ENCODE results near the gene WDR33. TPM values are rescaled to one million over a fixed set of nuclear protein-coding genes. Genes with fewer than 3 reads are reported as not detected.
"Not testable (repeated sequence)": the region's sequence is repeated elsewhere in the genome, so short reads cannot be mapped to it uniquely, and the experiment has no call there.

WDR33 gene
- polyA plus RNA-seq, 2 donors = 10.6 to 12.2 TPM

DNA sequence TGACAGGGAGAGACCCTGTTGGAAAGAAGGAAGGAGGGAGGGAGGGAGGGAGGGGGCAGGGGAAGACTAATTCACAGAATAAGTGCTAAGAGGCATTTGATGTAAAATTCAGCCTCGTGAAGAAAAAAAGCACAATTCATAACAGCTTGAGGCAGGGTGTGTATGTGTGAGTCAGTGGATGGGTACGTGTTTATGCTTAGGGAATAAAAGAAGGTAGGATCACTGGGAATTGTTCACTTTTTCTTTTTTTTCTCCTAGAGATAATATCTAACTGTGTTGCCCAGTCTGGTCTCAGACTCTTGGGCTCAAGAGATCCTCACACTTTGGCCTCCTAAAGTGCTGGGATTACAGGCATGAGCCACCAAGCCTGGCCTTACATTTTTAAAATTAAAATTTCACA is 39.2 kb downstream of the WDR33 start:
- Histone ChIP-seq H3K27me3 (ENCODE audit: control insufficient read depth in 1 of 2, insufficient read depth in 2 of 2, low read length in 2 of 2) (no peaks in the 10 kb centered on the region), H3K27ac (ENCODE audit: low read depth in 2 of 2, low read length in 1 of 2) (no peak overlapping the region), H3K36me3 (ENCODE audit: control insufficient read depth in 2 of 2, insufficient read depth in 2 of 2, low read length in 1 of 2) (no peaks in the 10 kb centered on the region), H3K9me3 (ENCODE audit: control insufficient read depth in 2 of 2, insufficient read depth in 1 of 2, low read depth in 1 of 2, low read length in 1 of 2) (no peaks in the 10 kb centered on the region), H3K4me1 (ENCODE audit: control insufficient read depth in 2 of 2, insufficient read depth in 2 of 2, low read length in 1 of 2) (no peaks in the 10 kb centered on the region), H3K4me3 (ENCODE audit: low read depth in 1 of 2, low read length in 2 of 2) (no peak overlapping the region)
- WGBS, 2 donors = 48 to 75% methylated on average over 2 of the region's 2 CpGs

DNA sequence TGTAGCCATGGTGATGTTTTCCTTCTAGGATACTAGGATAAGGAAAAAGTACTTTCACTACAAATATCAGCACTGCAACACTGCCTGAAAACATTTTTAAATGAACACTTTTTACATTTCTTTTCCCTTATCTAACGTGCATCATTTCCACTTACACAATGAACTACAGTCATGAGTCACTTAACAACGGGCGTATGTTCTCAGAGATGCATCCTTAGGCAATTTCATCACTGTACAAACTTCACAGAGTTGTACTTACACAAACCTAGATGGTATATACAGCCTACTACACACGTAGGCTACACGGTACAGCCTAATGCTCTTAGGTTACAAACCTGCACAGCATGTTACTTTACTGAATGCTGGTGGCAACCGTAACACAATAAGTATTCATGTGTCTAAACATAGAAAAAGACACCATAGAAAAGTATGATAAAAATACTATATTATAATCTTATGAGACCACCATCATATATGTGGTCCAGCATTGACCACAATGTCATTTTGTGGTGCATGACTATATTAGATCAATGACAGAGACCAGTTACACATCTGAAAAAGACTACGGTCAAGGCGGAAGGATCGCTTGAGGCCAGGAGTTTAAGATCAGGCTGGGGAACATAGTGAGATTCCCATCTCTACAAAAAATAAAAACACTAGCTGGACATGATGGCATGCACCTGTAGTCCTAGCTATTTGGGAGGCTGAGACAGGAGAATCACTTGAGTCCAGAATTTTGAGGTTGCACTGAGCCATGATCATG is 39.8 kb downstream of the WDR33 start:
- no peaks in the 10 kb centered on the region for H3K4me1 ChIP-seq (ENCODE audit: control insufficient read depth in 2 of 2, insufficient read depth in 2 of 2, low read length in 1 of 2)
- H3K27ac ChIP-seq (ENCODE audit: low read depth in 2 of 2, low read length in 1 of 2) = no peak overlapping the region
- WGBS, 2 donors = 72 to 84% methylated on average over 9 of the region's 9 CpGs
- H3K36me3 ChIP-seq (ENCODE audit: control insufficient read depth in 2 of 2, insufficient read depth in 2 of 2, low read length in 1 of 2) = no peaks in the 10 kb centered on the region
- H3K27me3 ChIP-seq (ENCODE audit: control insufficient read depth in 1 of 2, insufficient read depth in 2 of 2, low read length in 2 of 2) = no peaks in the 10 kb centered on the region
- H3K4me3 ChIP-seq (ENCODE audit: low read depth in 1 of 2, low read length in 2 of 2) = no peak overlapping the region
- H3K9me3 ChIP-seq (ENCODE audit: control insufficient read depth in 2 of 2, insufficient read depth in 1 of 2, low read depth in 1 of 2, low read length in 1 of 2) = no peaks in the 10 kb centered on the region

DNA sequence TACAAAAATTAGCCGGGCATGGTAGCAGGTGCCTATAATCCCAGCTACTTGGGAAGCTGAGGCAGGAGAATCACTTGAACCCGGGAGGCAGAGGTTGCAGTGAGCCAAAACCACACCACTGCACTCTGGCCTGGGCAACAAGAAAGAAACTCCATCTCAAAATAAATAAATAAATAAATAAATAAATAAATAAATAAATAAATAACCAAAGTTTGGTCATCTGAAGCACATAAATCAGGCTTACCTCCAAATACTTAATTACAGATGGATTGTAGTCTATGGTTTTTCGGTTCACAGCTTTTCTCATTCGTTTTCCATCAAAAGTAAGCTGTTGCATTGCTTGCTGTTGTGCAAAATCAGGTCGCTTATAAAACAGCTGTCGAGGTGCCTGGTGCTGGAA is 40.4 kb downstream of the WDR33 start:
- H3K9me3 ChIP-seq (ENCODE audit: control insufficient read depth in 2 of 2, insufficient read depth in 1 of 2, low read depth in 1 of 2, low read length in 1 of 2); H3K4me1 ChIP-seq (ENCODE audit: control insufficient read depth in 2 of 2, insufficient read depth in 2 of 2, low read length in 1 of 2); H3K36me3 ChIP-seq (ENCODE audit: control insufficient read depth in 2 of 2, insufficient read depth in 2 of 2, low read length in 1 of 2); H3K27ac ChIP-seq (ENCODE audit: low read depth in 2 of 2, low read length in 1 of 2); H3K4me3 ChIP-seq (ENCODE audit: low read depth in 1 of 2, low read length in 2 of 2); H3K27me3 ChIP-seq (ENCODE audit: control insufficient read depth in 1 of 2, insufficient read depth in 2 of 2, low read length in 2 of 2): not testable (repeated sequence)
- 94 to 95% methylated on average over 6 of the region's 6 CpGs for WGBS, 2 donors

DNA sequence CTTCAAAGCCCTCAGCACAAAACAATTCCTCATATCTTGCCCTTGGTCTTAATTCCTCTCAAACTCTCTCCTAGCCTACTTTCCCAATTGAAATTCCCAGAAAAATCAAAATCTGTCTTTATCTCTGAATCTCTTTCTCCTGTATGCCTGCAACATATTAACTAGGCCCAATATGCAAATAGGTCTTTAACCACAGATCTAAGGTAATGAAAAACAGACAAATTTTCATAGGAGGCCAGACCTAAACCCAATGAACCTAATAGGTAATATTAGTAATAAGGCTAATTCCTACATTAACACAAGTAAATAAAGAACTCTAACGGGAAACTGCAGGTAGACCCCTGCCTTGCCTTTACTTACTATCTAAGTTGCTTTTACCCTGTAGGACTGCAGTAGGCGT is 41.4 kb downstream of the WDR33 start:
- H3K9me3 ChIP-seq (ENCODE audit: control insufficient read depth in 2 of 2, insufficient read depth in 1 of 2, low read depth in 1 of 2, low read length in 1 of 2) = no peaks in the 10 kb centered on the region
- H3K4me3 ChIP-seq (ENCODE audit: low read depth in 1 of 2, low read length in 2 of 2) = no peak overlapping the region
- WGBS, 2 donors = 90 to 95% methylated on average over 2 of the region's 2 CpGs
- no peaks in the 10 kb centered on the region for H3K27me3 ChIP-seq (ENCODE audit: control insufficient read depth in 1 of 2, insufficient read depth in 2 of 2, low read length in 2 of 2)
- no peak overlapping the region for H3K27ac ChIP-seq (ENCODE audit: low read depth in 2 of 2, low read length in 1 of 2)
- no peaks in the 10 kb centered on the region for H3K36me3 ChIP-seq (ENCODE audit: control insufficient read depth in 2 of 2, insufficient read depth in 2 of 2, low read length in 1 of 2)
- no peaks in the 10 kb centered on the region for H3K4me1 ChIP-seq (ENCODE audit: control insufficient read depth in 2 of 2, insufficient read depth in 2 of 2, low read length in 1 of 2)

DNA sequence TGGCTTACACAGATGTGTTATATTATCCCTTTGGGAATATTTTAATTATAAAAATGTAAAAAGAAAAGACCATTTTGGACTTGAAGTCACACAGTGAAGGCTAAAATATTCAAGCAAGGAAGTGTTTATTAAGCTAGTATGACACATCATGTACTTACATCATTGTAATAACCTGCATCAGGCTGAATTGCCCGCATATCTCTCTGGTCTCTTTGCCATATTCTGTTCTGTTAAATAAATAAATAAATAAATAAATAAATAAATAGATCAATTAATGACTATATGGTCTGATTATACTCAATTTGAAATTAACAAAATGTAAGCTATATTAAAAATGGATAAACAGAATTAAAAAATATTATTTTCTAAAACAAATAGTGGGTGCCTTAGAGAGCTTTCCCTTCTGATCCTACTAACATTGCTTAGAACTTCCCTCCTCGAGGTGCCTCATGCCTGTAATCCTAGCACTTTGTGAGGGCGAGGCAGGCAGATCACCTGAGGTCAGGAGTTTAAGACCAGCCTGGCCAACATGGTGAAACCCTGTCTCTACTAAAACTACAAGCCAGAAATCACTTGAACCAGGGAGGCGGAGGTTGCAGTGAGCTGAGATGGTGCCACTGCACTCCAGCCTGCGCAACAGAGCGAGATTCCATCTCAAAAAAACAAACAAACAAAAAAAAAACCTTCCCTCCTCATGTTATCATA is 42.0 kb downstream of the WDR33 start:
- Histone ChIP-seq H3K4me1 (ENCODE audit: control insufficient read depth in 2 of 2, insufficient read depth in 2 of 2, low read length in 1 of 2) (no peaks in the 10 kb centered on the region), H3K9me3 (ENCODE audit: control insufficient read depth in 2 of 2, insufficient read depth in 1 of 2, low read depth in 1 of 2, low read length in 1 of 2) (no peaks in the 10 kb centered on the region), H3K27me3 (ENCODE audit: control insufficient read depth in 1 of 2, insufficient read depth in 2 of 2, low read length in 2 of 2) (no peaks in the 10 kb centered on the region), H3K27ac (ENCODE audit: low read depth in 2 of 2, low read length in 1 of 2) (no peak overlapping the region), H3K4me3 (ENCODE audit: low read depth in 1 of 2, low read length in 2 of 2) (no peak overlapping the region), H3K36me3 (ENCODE audit: control insufficient read depth in 2 of 2, insufficient read depth in 2 of 2, low read length in 1 of 2) (peaks cover 0 to 3% of the 10 kb centered on the region in 2 donors)
- WGBS, 2 donors = 85 to 87% methylated on average over 6 of the region's 6 CpGs

DNA sequence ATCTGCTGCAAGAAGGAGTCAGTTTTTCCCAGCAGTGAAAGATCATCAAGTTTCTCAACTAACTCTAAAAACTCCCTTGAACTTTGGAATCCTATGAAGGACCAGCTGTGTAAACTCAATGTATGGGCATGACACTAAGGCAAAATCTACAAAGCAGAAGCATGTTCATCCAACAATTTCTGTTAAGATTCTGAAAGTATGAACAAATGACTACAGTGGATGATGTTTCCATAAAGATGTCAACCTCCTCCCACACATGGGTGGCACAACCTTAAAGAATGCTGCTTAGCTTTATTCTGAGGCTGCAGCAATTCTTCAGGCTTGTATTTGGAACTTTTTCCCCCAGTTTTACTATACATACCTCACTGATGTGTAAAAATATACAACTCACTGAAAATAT is 47.2 kb downstream of the WDR33 start:
- H3K27me3 ChIP-seq (ENCODE audit: control insufficient read depth in 1 of 2, insufficient read depth in 2 of 2, low read length in 2 of 2) = no peaks in the 10 kb centered on the region
- H3K4me3 ChIP-seq (ENCODE audit: low read depth in 1 of 2, low read length in 2 of 2) = no peak overlapping the region
- H3K36me3 ChIP-seq (ENCODE audit: control insufficient read depth in 2 of 2, insufficient read depth in 2 of 2, low read length in 1 of 2) = peaks cover 0 to 9% of the 10 kb centered on the region in 2 donors

DNA sequence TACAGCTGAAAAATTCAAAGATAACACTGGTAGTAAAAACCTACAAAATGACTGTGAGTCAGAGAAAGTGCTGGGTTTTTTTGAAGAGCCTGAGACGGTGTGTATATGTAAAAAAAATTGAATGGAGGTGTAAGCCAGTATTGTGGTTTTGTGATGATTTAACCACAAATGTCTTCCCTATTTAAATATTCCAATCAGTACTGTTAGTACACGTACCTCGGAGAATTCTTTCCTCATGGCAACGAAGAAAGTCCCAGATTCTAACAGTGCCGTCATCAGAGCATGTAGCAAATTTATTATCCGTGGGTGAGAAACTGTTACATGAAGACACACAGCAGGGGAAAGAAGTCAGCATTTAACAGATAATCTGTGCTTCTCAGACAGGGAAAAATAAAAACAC is 48.1 kb downstream of the WDR33 start:
- H3K9me3 ChIP-seq (ENCODE audit: control insufficient read depth in 2 of 2, insufficient read depth in 1 of 2, low read depth in 1 of 2, low read length in 1 of 2) = no peaks in the 10 kb centered on the region
- H3K4me1 ChIP-seq (ENCODE audit: control insufficient read depth in 2 of 2, insufficient read depth in 2 of 2, low read length in 1 of 2) = no peaks in the 10 kb centered on the region
- 80 to 83% methylated on average over 6 of the region's 6 CpGs for WGBS, 2 donors
- H3K27ac ChIP-seq (ENCODE audit: low read depth in 2 of 2, low read length in 1 of 2) = no peak overlapping the region
- no peaks in the 10 kb centered on the region for H3K27me3 ChIP-seq (ENCODE audit: control insufficient read depth in 1 of 2, insufficient read depth in 2 of 2, low read length in 2 of 2)
- peaks cover 0 to 9% of the 10 kb centered on the region in 2 donors for H3K36me3 ChIP-seq (ENCODE audit: control insufficient read depth in 2 of 2, insufficient read depth in 2 of 2, low read length in 1 of 2)
- no peak overlapping the region for H3K4me3 ChIP-seq (ENCODE audit: low read depth in 1 of 2, low read length in 2 of 2)

More for the DNA sequence above, 47.2 kb downstream of the WDR33 start:
- H3K4me1 ChIP-seq (ENCODE audit: control insufficient read depth in 2 of 2, insufficient read depth in 2 of 2, low read length in 1 of 2) = no peaks in the 10 kb centered on the region
- H3K9me3 ChIP-seq (ENCODE audit: control insufficient read depth in 2 of 2, insufficient read depth in 1 of 2, low read depth in 1 of 2, low read length in 1 of 2) = no peaks in the 10 kb centered on the region
- no peak overlapping the region for H3K27ac ChIP-seq (ENCODE audit: low read depth in 2 of 2, low read length in 1 of 2)

DNA sequence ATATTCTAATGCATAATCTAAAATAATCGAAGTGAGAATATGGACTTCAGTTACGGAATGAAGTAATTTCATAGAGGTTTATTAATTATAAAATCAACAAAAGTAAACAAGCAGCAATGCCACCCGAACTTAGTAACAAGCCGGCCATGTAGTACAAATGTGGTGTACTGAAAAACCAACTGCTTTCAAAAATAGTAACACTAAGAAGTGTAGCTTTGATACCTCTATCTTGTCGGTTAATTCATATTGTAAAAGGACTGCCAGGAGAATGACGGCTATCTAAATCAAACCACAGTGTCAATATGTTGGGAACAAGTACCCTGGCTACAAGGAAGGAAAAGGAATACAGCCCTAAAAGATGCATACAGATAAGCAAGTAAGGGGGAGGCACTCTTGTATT is 48.5 kb downstream of the WDR33 start:
- H3K4me3 ChIP-seq (ENCODE audit: low read depth in 1 of 2, low read length in 2 of 2) = no peak overlapping the region
- no peak overlapping the region for H3K27ac ChIP-seq (ENCODE audit: low read depth in 2 of 2, low read length in 1 of 2)
- no peaks in the 10 kb centered on the region for H3K27me3 ChIP-seq (ENCODE audit: control insufficient read depth in 1 of 2, insufficient read depth in 2 of 2, low read length in 2 of 2)
- H3K9me3 ChIP-seq (ENCODE audit: control insufficient read depth in 2 of 2, insufficient read depth in 1 of 2, low read depth in 1 of 2, low read length in 1 of 2) = no peaks in the 10 kb centered on the region
- H3K36me3 ChIP-seq (ENCODE audit: control insufficient read depth in 2 of 2, insufficient read depth in 2 of 2, low read length in 1 of 2) = peaks cover 0 to 9% of the 10 kb centered on the region in 2 donors
- H3K4me1 ChIP-seq (ENCODE audit: control insufficient read depth in 2 of 2, insufficient read depth in 2 of 2, low read length in 1 of 2) = no peaks in the 10 kb centered on the region
- WGBS, 2 donors = 94 to 97% methylated on average over 6 of the region's 6 CpGs

DNA sequence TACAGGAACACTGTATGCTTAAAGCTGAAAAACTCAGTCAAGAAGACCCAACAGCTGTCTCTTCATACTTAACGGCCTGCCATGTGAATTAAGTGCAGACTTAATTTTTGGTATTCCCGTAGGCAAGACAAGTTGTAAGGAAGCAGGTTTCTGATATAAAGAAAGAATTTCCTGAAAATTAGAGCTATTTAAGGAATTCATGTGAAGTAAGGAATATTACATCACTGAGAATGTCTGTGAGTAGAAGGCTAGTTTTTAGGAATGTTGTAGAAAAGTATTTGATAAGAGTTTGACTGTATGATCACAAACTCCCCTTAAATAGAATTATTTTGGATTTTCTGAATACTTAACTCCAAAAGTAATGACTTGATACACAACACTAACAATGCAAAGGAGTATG is 51.0 kb downstream of the WDR33 start:
- H3K36me3 ChIP-seq (ENCODE audit: control insufficient read depth in 2 of 2, insufficient read depth in 2 of 2, low read length in 1 of 2) = peaks cover 0 to 9% of the 10 kb centered on the region in 2 donors

DNA sequence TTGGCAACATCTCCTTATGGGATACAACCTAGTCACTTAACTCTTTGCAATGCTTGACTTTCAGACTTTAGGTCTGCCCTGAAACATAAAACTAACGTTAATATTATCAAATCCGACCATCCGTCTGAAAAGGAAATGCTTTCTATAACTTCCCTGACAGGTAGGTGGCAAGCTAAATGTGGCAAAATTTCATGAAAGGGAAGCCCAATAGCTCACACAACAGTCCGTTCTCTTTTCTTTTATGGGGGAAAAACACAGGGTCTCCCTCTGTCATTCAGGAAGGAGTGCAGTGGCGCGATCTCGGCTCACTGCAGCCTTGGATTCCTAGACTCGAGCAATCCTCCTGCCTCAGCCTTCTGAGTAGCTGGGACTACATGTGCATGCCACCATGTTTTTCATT is 56.8 kb downstream of the WDR33 start:
- Histone ChIP-seq H3K27ac (ENCODE audit: low read depth in 2 of 2, low read length in 1 of 2) (no peak overlapping the region), H3K4me3 (ENCODE audit: low read depth in 1 of 2, low read length in 2 of 2) (no peak overlapping the region), H3K9me3 (ENCODE audit: control insufficient read depth in 2 of 2, insufficient read depth in 1 of 2, low read depth in 1 of 2, low read length in 1 of 2) (no peaks in the 10 kb centered on the region), H3K36me3 (ENCODE audit: control insufficient read depth in 2 of 2, insufficient read depth in 2 of 2, low read length in 1 of 2) (no peaks in the 10 kb centered on the region), H3K27me3 (ENCODE audit: control insufficient read depth in 1 of 2, insufficient read depth in 2 of 2, low read length in 2 of 2) (no peaks in the 10 kb centered on the region), H3K4me1 (ENCODE audit: control insufficient read depth in 2 of 2, insufficient read depth in 2 of 2, low read length in 1 of 2) (no peaks in the 10 kb centered on the region)
- WGBS, 2 donors = 91 to 94% methylated on average over 8 of the region's 8 CpGs

More for the DNA sequence above, 51.0 kb downstream of the WDR33 start:
- 94 to 96% methylated on average over 2 of the region's 2 CpGs for WGBS, 2 donors
- no peaks in the 10 kb centered on the region for H3K27me3 ChIP-seq (ENCODE audit: control insufficient read depth in 1 of 2, insufficient read depth in 2 of 2, low read length in 2 of 2)
- no peak overlapping the region for H3K4me3 ChIP-seq (ENCODE audit: low read depth in 1 of 2, low read length in 2 of 2)
- H3K9me3 ChIP-seq (ENCODE audit: control insufficient read depth in 2 of 2, insufficient read depth in 1 of 2, low read depth in 1 of 2, low read length in 1 of 2) = no peaks in the 10 kb centered on the region
- H3K27ac ChIP-seq (ENCODE audit: low read depth in 2 of 2, low read length in 1 of 2) = no peak overlapping the region
- H3K4me1 ChIP-seq (ENCODE audit: control insufficient read depth in 2 of 2, insufficient read depth in 2 of 2, low read length in 1 of 2) = no peaks in the 10 kb centered on the region
